HG03135 (cell line): ENCODE results near the gene AJM1.
"Not testable (repeated sequence)": the region's sequence is repeated elsewhere in the genome, so short reads cannot be mapped to it uniquely, and the experiment has no call there.

Experiments used
- ATAC-seq: cut with Tn5 transposase; IDR thresholded peaks from one replicate; pipeline ENCODE4 v1.9.1; 2021; ENCODE audit warnings: mild to moderate bottlenecking, moderate library complexity; ENCODE audit not compliant: unreplicated experiment

The AJM1 gene

DNA sequence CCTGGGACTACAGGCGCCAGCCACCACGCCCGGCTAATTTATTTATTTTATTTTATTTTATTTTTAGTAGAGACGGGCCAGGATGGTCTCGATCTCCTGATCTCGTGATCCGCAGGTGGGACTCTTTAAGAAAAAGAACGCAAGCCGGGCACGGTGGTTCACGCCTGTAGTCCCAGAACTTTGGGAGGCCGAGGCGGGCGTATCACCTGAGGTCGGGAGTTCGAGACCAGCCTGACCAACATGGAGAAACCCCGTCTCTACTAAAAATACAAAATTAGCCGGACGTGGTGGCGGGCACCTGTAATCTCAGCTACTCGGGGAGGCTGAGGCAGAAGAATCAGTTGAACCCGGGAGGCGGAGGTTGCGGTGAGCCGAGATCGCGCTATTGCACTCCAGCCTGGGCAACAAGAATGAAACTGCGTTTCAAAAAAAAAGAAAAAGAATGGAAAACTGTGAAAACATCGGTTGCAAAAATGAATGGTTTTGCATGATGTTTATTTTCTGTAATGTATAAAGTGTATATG is 24.7 kb downstream of the AJM1 start:
- ATAC-seq, result not testable (repeated sequence)

DNA sequence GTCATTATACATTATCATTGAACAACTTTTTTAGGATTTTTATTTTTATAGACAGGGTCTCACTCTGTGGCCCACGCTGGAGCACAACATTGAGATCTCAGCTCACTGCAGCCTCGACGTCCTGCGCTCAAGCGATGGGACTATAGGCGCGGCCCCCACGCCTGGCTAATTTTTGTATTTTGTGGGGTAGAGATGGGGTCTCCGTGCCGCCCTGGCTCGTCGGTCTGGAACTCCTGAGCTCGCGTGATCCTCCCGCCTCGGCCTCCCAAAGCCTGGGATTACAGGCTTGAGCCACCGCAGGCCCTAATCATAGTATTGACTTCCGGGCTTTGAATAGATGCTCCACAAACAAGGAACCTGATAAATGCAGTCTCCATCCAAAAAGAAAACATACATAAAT is 25.2 kb downstream of the AJM1 start:
- ATAC-seq, result no peak

DNA sequence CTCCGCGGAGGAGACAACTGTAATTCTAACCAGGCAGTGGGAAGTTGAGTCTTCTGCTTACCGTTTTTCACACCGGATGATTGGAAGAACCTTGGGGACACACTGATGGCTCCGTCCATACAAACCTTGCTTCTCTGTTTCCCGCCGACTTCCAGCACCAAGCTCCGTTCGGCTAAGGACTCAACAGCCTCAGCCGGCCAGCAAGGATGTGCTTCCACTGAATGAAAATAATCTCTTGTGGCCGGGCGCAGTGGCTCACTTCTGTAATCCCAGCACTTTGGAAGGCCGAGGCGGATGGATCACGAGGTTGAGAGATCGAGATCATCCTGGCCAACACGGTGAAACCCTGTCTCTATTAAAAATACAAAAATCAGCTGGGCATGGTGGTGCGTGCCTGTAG is 25.6 kb downstream of the AJM1 start:
- ATAC-seq, result no peak

DNA sequence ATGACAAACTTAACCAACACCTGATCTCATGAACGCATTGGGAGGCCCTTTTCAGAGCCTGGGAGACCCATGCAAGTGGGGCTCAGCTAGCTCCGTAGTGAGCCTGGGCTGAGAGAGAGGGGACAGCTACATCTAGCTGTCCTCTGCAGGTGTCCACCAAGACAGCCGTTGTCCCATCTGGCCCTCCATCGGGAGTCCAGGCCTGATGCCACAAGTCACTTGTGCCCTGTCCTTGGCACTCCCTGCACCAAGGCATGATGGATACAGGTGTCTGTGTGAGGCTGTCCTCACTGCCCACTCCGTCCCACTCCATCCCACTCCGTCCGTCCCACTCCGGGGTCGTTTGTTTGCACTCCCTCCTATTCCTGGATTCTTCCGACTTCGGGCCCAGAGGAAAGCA is 26.4 kb downstream of the AJM1 start:
- ATAC-seq, result no peak

DNA sequence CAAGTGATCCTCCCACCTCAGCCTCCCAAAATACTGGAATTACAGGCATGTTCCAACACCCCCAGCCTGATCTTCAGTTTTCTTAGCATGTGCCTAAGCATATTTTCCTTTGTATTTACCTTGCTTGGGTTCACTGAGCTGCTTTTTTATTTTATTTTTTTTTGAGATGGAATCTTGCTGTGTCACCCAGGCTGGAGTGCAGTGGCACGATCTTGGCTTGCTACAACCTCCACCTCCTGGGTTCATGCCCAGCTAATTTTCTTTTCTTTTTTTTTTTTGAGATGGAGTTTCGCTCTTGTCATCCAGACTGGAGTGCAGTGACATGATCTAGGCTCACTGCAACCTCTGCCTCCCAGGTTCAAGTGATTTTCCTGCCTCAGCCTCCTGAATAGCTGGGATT is 27.3 kb downstream of the AJM1 start:
- not testable (repeated sequence) for ATAC-seq

DNA sequence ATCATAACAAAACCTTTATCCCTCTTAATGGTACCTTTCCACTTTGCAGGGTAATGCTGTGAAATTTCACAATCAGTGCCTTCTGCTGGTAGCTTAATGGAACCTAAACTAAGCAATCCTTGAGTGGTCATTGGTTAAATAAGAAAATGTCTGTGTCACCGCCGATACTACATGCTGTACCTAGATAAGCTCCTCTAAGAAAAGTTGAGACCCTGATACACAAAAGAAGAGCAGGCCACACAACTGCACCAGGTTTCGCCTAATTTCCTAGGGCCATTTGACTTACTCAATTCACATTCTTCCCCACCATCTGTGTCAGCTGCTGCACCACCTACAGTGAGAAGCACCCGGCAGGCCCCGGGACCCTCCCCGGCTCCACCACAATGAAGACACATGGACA is 32.9 kb downstream of the AJM1 start:
- ATAC-seq, result no peak

DNA sequence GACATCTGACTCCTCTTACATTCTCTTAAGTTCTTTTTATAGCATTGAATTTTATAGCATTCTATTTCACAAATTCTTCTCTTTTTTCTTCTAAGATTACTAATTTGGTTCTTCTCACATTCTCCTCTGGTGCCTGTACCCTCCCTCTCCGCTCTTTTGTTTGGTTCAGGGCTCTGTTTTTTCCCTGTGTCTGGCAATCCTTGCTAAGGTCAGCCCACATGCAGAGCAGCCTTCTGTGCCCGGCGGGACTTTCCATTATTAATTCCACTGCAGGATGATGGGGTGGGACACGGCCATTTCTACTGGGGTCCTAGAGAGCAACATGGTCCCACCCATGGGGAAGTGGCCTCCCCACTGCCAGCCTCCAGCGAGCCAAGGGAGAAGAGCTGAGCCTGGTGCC is 34.2 kb downstream of the AJM1 start:
- ATAC-seq, result no peak

DNA sequence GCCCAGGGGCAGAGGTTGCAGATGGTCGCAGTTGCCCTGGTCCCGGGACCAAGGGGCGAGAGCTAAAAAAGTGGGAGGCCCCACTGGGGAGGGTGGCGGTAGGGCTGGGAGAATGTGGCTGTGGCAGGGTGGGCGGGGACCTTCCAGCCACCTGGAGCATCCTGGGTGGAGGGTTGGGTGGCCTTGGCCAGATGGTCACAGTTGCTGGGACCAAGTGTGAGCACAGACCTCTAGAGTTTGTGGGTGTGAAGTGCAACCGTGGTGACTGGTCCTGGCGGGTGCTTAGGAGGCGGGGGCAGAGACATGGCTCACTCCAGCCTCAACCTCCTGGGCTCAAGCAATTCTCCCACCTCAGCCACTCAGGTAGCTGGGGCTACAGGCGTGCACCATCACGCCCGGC is 38.4 kb downstream of the AJM1 start:
- ATAC-seq, result no peak

DNA sequence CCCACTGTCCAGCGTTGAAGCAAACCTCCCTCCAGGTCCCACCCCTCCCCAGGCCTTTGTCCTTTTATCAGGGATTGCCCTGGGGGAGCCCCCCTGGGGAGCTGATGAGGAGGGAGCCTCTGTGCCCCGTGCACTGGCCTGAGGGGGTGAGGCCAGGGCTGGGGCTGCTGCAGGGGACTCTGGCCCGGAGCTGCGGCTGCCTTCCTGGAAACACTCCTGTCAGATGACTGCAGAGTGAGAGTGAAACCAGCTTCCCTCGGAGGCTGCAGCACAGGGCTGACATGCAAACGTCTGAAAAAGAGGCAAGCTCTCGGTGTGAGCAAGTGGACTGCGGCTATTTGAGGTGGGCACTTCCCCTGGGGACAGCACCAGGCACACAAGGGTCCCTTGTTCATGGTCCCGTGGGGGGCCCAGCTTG is 39.4 kb downstream of the AJM1 start:
- ATAC-seq, result no peak

DNA sequence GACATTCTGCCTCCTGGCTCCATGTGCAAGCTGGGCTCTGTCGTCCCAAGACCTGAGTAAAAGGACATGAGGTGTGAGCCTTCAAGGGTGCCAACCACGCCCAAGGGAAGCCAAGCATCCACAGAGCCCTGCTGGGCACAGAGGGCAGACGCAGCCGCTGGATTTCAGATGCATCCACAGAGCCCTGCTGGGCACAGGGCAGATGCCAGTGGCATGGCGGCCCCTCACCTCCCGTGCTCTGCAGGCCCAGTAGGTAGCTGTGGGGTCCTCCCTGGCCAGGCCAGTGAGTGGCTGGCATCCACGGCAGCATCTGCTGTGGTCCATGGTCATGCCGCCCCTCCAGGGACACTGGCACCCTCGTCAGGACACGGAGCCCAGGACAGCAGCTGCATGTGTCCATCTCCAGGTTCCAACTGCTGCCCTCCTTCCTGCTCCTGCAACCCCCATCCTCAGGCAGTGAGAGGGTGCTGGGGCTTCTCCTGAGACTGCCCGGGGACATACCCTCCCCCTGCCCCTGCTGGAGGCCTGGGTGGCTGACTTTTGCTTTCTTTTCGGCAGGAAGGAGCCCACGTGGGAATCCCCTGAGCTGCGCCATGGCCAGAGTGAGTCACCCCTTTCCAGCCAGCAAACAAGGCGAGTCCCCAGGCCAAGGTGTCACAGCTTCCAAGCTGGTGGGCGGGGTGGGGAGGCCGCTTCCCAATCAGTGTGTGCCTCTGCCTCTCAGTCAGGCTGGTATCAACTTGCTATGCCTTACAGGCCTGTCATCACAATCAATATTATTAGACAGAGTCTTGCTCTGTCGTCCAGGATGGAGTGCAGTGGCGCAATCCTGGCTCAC is 40.0 kb downstream of the AJM1 start:
- no peak for ATAC-seq

DNA sequence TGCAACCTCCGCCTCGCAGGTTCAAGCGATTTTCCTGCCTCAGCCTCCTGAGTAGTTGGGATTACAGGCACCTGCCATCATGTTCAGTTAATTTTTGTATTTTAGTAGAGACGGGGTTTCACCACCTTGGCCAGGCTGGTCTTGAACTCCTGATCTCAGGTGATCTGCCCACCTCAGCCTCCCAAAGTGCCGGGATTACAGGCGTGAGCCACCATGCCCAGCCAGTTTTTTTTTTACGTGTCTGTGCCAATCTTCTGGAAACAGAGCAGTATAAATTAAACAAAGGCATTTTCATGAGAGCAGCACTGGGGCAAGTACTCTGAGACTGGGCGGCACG is 40.6 kb downstream of the AJM1 start:
- not testable (repeated sequence) for ATAC-seq

DNA sequence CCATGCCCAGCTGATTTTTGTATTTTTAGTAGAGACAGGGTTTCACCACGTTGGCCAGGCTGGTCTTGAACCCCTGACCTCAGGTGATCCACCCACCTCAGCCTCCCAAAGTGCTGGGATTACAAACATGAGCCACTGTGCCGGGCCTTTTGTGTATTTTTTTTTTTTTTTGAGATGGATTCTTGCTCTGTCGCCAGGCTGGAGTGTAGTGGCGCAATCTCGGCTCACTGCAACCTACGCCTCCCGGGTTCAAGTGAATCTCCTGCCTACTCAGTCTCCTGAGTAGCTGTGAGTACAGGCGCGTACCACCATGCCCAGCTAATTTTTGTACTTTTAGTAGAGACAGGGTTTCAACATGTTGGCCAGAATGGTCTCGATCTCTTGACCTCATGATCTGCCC is 41.4 kb downstream of the AJM1 start:
- not testable (repeated sequence) for ATAC-seq

DNA sequence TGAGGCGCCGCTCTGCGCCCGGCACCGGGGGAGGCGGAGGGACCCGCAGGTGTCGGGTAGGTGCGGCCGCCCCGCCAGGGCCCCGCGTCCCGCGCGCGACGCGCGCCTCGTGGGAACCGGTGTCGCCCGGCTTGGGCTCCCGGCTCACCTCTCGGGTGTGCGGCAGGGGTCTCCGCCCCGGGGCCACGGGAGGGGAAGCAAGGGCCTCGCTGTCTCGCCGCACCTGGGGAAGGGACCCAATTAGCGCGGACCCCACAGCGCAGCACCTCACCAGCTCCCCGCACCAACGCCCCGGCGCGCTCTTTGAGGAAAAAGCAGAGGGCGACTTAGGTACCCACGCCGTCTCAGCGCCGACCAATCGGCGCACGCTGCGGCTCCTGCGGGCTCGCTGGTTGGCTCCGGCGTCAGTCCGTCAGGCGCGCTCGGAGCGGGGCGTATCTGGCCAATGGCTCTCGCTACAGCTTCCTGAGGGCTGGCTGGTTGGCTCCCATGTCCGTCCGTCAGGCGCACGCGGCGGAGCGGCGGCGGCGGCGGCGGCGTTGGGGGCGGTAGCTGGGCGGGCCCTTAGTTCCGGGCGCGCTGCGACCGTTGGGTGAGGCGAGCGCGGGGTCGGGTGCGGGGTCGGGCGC is 43.8 kb downstream of the AJM1 start, which contains the start of gene TRAF2:
TSS of gene TRAF2 (plus strand) at position 567 of the 629 bp plus-strand sequence. CDS start 12,225 bp downstream, outside the sequence.
- ATAC-seq, result peak; percentile 83

DNA sequence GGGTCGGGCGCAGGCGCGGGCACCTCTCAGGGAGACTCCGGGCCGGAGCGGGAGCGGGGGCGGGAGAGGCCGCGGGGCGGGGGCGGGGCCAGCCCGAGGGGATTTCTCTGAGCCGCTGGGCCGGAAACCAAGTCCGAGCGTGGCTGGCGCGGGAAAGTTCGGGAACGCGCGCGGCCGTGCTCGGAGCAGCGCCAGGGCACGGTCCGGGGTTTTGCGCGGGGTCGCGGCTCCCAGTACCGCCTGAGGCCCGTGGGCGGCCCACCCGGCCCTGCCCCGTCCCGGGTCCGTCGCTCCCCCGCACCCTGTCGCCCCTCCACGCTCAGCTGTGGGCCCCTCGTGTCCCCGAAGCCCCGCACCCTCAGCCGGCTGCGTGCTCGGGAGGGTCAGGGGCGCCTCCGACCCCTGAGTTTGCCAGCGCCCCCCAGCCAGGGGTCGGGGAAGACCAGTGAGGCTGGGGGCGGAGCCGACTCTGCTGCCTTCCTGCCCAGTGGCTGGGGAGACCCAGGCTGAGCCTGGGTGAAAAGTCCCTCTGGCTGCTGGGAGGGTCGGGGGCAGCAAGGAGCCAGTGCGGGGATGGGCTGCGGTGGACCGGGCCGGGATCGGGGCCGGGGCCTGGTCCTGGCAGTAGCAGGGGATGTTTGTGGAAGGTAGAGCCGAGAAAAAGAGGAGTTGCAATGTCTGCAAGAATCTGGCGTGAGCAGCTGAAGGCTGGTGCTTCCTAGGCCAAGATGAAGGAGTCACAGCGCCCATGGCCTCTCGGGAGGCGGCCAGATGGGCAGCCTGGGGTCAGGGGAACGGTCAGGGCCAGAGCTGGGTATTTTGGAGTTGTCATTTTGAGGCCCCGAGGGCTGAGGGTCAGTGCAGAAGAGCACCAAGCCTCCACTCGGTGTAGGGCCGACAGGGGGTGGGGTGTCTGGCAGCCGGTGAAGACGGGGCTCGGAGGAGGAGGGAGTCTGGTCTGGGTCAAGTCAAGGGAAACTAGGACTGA is 44.6 kb downstream of the AJM1 start:
- ATAC-seq, result peak; percentile 44

DNA sequence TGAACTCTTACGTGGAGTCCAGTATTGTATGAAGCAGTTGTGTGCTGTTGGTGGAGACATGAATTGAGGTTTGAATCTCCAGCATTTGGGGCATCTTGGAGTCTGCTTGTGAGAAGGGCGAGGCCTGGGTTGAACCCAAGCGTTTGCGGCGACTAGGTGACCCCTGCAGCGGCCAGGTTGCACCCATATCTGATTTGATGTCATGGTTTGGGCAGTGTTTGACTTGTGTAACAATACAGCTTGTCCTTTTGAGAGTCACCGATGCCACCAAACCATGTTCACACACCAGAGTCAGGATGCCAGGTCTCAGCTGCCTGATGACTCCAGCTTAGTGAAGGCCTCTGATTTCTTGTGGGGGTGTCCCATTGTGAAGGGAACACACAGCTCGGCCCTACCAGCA is 46.2 kb downstream of the AJM1 start:
- ATAC-seq, result no peak

DNA sequence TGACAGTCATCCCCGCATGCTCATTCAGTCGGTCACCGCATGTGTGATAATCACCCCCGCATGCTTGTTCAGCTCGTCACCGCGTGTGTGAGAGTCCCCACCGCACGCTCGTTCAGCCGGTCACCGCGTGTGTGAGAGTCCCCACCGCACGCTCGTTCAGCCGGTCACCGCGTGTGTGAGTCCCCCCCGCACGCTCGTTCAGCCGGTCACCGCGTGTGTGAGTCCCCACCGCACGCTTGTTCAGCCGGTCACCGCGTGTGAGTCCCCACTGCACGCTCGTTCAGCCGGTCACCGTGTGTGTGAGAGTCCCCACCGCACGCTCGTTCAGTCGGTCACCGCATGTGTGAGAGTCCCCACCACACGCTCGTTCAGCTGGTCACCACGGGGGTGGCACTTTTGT is 47.6 kb downstream of the AJM1 start:
- ATAC-seq, result no peak

DNA sequence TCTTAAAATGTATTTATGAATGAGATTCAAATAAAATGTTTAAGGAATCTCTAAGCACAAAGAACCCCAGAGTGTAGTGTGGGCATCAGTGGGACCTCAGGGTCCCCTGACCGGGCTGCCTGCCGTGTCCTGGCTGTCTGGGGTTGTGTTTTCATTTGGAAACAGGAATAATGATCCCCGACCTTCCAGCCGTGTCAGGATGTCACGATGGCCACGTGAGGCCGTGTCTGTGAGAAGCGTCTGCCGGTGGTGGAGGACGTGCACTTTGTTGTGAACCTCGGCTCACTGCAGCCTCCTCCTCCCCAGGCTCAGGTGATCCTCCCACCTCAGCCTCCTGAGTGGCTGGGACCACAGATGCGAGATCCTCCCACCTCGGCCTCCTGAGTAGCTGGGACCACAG is 48.4 kb downstream of the AJM1 start:
- ATAC-seq, result no peak
